Common myeloid progenitor, CD34-positive (primary cell): ENCODE results near the gene ZFP36.

Experiments
- CTCF ChIA-PET: fragments of 350-600 bp; sonication (Branson Sonifier 250); formaldehyde crosslinking; loops from one replicate; lab custom pipeline; 2021; ENCODE audit warnings: antibody characterized with exemption; lab: Charles Lee
- POLR2A ChIA-PET: fragments of 350-600 bp; sonication (Branson Sonifier 250); formaldehyde crosslinking; loops from one replicate; lab custom pipeline; 2021; ENCODE audit warnings: antibody characterized with exemption; lab: Charles Lee
- DNase-seq, 3 donors: peaks; one replicate each; pipeline versions ENCODE4 v3.0.0 to v3.0.0-alpha.2; 2013
- H3K27ac ChIP-seq, 2 experiments: 1 replicate in 1 of 2; 2 replicates in 1 of 2; pipeline ENCODE4 v1.7.0; 2013; ENCODE audit warnings: inconsistent platforms in 2 of 2, low read length in 2 of 2, mild to moderate bottlenecking in 2 of 2, low read depth in 1 of 2, moderate library complexity in 1 of 2; ENCODE audit not compliant: severe bottlenecking in 2 of 2, insufficient read depth in 1 of 2, poor library complexity in 1 of 2
- H3K27me3 ChIP-seq, 5 experiments: replicated peaks in 2 of 5; 1 replicate in 3 of 5; 2 replicates in 2 of 5; pipeline versions ENCODE4 v1.6.1 to v1.7.0; 2013; ENCODE audit warnings: low read length in 4 of 5, mild to moderate bottlenecking in 2 of 5, moderate library complexity in 2 of 5, inconsistent platforms in 1 of 5; ENCODE audit not compliant: insufficient read depth in 5 of 5, control insufficient read depth in 4 of 5
- H3K36me3 ChIP-seq, 4 experiments: 1 replicate in 2 of 4; 2 replicates in 2 of 4; pipeline versions ENCODE4 v1.6.1 to v1.7.0; 2013; ENCODE audit warnings: low read length in 3 of 4, control low read depth in 1 of 4, mild to moderate bottlenecking in 1 of 4; ENCODE audit not compliant: control insufficient read depth in 4 of 4, insufficient read depth in 4 of 4
- H3K4me1 ChIP-seq, 4 experiments: 1 replicate in 3 of 4; 2 replicates in 1 of 4; pipeline versions ENCODE4 v1.6.1 to v1.7.1; 2013; ENCODE audit warnings: low read length in 3 of 4, mild to moderate bottlenecking in 3 of 4, control low read depth in 1 of 4, inconsistent platforms in 1 of 4, moderate library complexity in 1 of 4; ENCODE audit not compliant: control insufficient read depth in 4 of 4, insufficient read depth in 4 of 4; ENCODE audit errors: control extremely low read depth in 1 of 4
- H3K4me3 ChIP-seq, 7 experiments: 1 replicate in 4 of 7; 2 replicates in 3 of 7; pipeline versions ENCODE4 v1.5.1 to v1.7.0; 2013; ENCODE audit warnings: mild to moderate bottlenecking in 7 of 7, low read length in 6 of 7, moderate library complexity in 6 of 7, inconsistent platforms in 2 of 7, low read depth in 2 of 7, control low read depth in 1 of 7; ENCODE audit not compliant: insufficient read depth in 4 of 7, control insufficient read depth in 1 of 7; ENCODE audit errors: extremely low read depth in 1 of 7
- H3K9me3 ChIP-seq, 5 experiments: 1 replicate in 4 of 5; 2 replicates in 1 of 5; pipeline versions ENCODE4 v1.6.1 to v1.7.1; 2013; ENCODE audit warnings: low read length in 4 of 5, mild to moderate bottlenecking in 2 of 5, inconsistent platforms in 1 of 5, low read depth in 1 of 5, moderate library complexity in 1 of 5; ENCODE audit not compliant: control insufficient read depth in 4 of 5, insufficient read depth in 2 of 5; ENCODE audit errors: control extremely low read depth in 1 of 5
- WGBS: methylation state at CpG from one replicate; pipeline ENCODE4 v1.1.5; 2013; ENCODE audit not compliant: insufficient coverage; 5-methylcytosine and 5-hydroxymethylcytosine counted together

ZFP36 gene

GRCh38 chr19:39407410-39407659 is 688 bp downstream of the ZFP36 start:
- DNase-seq: no peak
- Histone ChIP-seq H3K9me3 (no peaks in the 10 kb centered on the region), H3K27ac (peak overlapping the region; percentile 94 to 95), H3K27me3 (no peaks in the 10 kb centered on the region), H3K36me3 (peaks cover 5 to 16% (median 10%) of the 10 kb centered on the region in 4 experiments), H3K4me3 (peak overlapping the region; percentile 95 to 100 (median 98)), H3K4me1 (peaks cover 20 to 85% (median 75%) of the 10 kb centered on the region in 4 experiments)
- CTCF ChIA-PET: interaction anchor here (2.7 kb wide), 1 partner anchor 10 kb away, joined by 32 read pairs; no protein-coding TSS in a partner anchor
- POLR2A ChIA-PET: interaction anchor here (1.3 to 4.4 kb wide), 2 partner anchors 10 to 63 kb away, joined by 3 to 46 read pairs; no protein-coding TSS in a partner anchor
- 0% methylated on average over 9 of the region's 14 CpGs for WGBS

- Histone ChIP-seq H3K9me3 (no peaks in the 10 kb centered on the region), H3K27me3 (no peaks in the 10 kb centered on the region), H3K4me1 (peaks cover 20 to 84% (median 71%) of the 10 kb centered on the region in 4 experiments), H3K27ac (peak overlapping the region; percentile 94 to 95), H3K4me3 (peak overlapping the region; percentile 95 to 100 (median 98)), H3K36me3 (peaks cover 5 to 16% (median 10%) of the 10 kb centered on the region in 4 experiments)
- 26% methylated on average over 29 of the region's 40 CpGs for WGBS
- ChIA-PET POLR2A (interaction anchor here (1.3 to 4.4 kb wide), 3 partner anchors 10 to 64 kb away, joined by 3 to 46 read pairs (median 16); partner anchors contain the start of genes MED29 and PAF1), CTCF (interaction anchor here (0.6 to 2.7 kb wide), 4 partner anchors 7 to 21 kb away, joined by 3 to 32 read pairs (median 4); partner anchors contain the start of genes MED29 and PAF1)
- peak in 2 of 3 donors; percentile 36 to 50 for DNase-seq
Measured at GRCh38 chr19:39407660-39408391, 1.2 kb downstream of the ZFP36 start.

- peak overlapping the region; percentile 95 to 100 (median 98) for H3K4me3 ChIP-seq
- H3K36me3 ChIP-seq: peaks cover 5 to 16% (median 10%) of the 10 kb centered on the region in 4 experiments
- 77% methylated on average over 12 of the region's 20 CpGs for WGBS
- H3K9me3 ChIP-seq: no peaks in the 10 kb centered on the region
- ChIA-PET CTCF (interaction anchor here (0.6 to 2.7 kb wide), 4 partner anchors 8 to 22 kb away, joined by 3 to 32 read pairs (median 4); partner anchors contain the start of genes MED29 and PAF1), POLR2A (interaction anchor here (0.7 to 4.4 kb wide), 5 partner anchors 8 to 86 kb away, joined by 3 to 46 read pairs (median 12); partner anchors contain the start of genes MED29, PAF1 and RPS16)
- peak overlapping the region; percentile 94 to 95 for H3K27ac ChIP-seq
- peak in 2 of 3 donors; percentile 71 for DNase-seq
- H3K4me1 ChIP-seq: peaks cover 20 to 82% (median 65%) of the 10 kb centered on the region in 4 experiments
- H3K27me3 ChIP-seq: no peaks in the 10 kb centered on the region
Measured at GRCh38 chr19:39408392-39409207, 2.0 kb downstream of the ZFP36 start.

GRCh38 chr19:39409208-39410016 is 2.8 kb downstream of the ZFP36 start:
- ChIA-PET POLR2A (interaction anchor here (0.7 to 4.4 kb wide), 5 partner anchors 9 to 87 kb away, joined by 3 to 46 read pairs (median 12); partner anchors contain the start of genes MED29, PAF1 and RPS16), CTCF (interaction anchor here (1.2 to 2.7 kb wide), 3 partner anchors 9 to 18 kb away, joined by 3 to 32 read pairs (median 6); partner anchors contain the start of genes MED29 and PAF1)
- 0% methylated on average over 30 of the region's 52 CpGs for WGBS
- Histone ChIP-seq H3K36me3 (peaks cover 5 to 16% (median 10%) of the 10 kb centered on the region in 4 experiments), H3K4me1 (peaks cover 20 to 80% (median 67%) of the 10 kb centered on the region in 4 experiments), H3K4me3 (peak overlapping the region; percentile 33 to 100 (median 98)), H3K27me3 (no peaks in the 10 kb centered on the region), H3K27ac (peak overlapping the region; percentile 83 to 95), H3K9me3 (no peaks in the 10 kb centered on the region)
- peak; percentile 53 to 90 (median 85) for DNase-seq

- Histone ChIP-seq H3K4me3 (peak overlapping the region; percentile 33 to 100 (median 79)), H3K27ac (peak overlapping the region; percentile 83 to 95), H3K9me3 (no peaks in the 10 kb centered on the region), H3K36me3 (peaks cover 5 to 19% (median 10%) of the 10 kb centered on the region in 4 experiments), H3K4me1 (peaks cover 20 to 71% (median 60%) of the 10 kb centered on the region in 4 experiments), H3K27me3 (no peaks in the 10 kb centered on the region)
- CTCF ChIA-PET: interaction anchor here (2.7 kb wide), 1 partner anchor 13 kb away, joined by 32 read pairs; no protein-coding TSS in a partner anchor
- POLR2A ChIA-PET: interaction anchor here (1.7 to 4.4 kb wide), 4 partner anchors 9 to 25 kb away, joined by 5 to 46 read pairs (median 14); partner anchors contain the start of genes MED29, PAF1 and RPS16
- DNase-seq: peak; percentile 73 to 86 (median 83)
- 0% methylated on average over 32 of the region's 35 CpGs for WGBS
Measured at GRCh38 chr19:39410017-39410830, 3.6 kb downstream of the ZFP36 start.
